ENCODE measurements around the gene ZNF441.
A peak's percentile ranks its signal among the peaks of the same experiment; 100 is the strongest.
"Not testable (repeated sequence)": the region's sequence is repeated elsewhere in the genome, so short reads cannot be mapped to it uniquely, and the experiment has no call there.

ZNF441 gene

DNA sequence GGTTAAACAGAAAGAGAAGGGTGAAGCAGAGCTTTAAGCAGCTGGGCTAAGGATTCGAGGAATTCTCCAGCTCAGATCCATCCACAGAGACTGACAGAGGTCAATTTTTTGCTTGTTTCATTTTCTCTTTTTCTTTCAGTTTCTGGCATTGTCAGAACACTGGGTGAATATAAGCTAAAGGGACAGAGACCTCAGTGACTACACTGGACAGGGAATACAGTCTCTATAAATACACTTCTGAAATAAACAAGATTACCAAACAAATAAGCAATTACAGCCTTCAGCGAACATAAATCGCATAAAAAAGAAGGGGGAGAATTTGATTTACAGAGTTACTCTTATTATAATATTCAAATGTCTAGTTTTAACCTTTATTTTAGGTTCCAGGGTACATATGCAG, 3.7 kb upstream of the ZNF441 start:
- peaks cover 6% of the 10 kb centered on the region for H3K27me3 Mint-ChIP-seq
- no peak overlapping the region for H3K4me3 Mint-ChIP-seq
- H3K36me3 Mint-ChIP-seq: peaks cover 6% of the 10 kb centered on the region
- H3K9me3 Mint-ChIP-seq: no peaks in the 10 kb centered on the region
- H3K4me1 Mint-ChIP-seq: peaks cover 12% of the 10 kb centered on the region
- H3K27ac Mint-ChIP-seq: no peak overlapping the region

DNA sequence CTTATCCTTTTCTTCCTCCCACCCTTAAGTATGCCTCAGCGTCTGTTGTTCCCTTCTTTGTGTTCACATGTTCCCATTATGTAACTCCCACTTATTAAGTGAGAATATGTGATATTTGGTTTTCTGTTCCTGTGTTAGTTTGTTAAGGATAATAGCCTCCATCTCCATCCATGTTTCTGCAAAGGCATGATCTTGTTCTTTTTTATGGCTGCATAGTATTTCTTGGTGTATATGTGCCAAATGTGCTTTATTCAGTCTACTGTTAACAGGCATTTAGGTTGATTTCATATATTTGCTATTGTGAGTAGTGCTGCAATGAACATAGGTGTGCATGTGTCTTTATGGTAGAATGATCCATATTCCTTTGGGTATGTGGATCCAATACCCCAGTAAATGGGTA, 3.2 kb upstream of the ZNF441 start:
- Mint-ChIP-seq H3K4me1 (peaks cover 17% of the 10 kb centered on the region), H3K27ac (no peak overlapping the region), H3K36me3 (peaks cover 7% of the 10 kb centered on the region), H3K9me3 (peaks cover under 1% of the 10 kb centered on the region), H3K27me3 (peaks cover 6% of the 10 kb centered on the region), H3K4me3 (no peak overlapping the region)

DNA sequence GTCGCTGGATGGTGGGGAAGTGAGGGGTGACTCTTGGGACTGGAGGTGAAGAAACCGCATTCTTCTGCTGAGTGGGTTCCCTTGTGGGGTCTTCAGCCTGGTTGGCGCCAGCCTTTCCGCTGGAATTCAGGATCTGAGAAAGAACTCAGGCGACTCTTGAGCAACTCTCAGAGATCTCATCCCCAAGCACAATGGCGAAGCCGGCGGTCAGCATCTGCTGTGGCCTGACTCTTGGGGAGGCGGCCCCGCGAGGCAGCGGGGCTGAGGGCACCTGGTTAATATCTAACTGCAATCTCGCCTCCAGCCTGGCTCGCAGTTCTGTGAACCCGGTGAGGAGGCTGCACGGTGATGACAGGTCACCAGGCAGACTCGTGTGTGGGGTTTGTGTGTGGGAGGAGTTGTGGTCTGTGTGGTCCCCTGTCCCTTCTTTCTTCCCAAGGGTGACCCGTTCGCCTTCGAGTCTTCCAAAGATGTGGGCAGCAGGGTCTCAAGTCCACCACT, 883 bp downstream of the ZNF441 start:
- Mint-ChIP-seq H3K9me3 (peaks cover 9% of the 10 kb centered on the region), H3K36me3 (peaks cover 27% of the 10 kb centered on the region), H3K27me3 (peaks cover 4% of the 10 kb centered on the region), H3K27ac (peak overlapping the region; percentile 62), H3K4me3 (peak overlapping the region; percentile 99), H3K4me1 (peaks cover 22% of the 10 kb centered on the region)

DNA sequence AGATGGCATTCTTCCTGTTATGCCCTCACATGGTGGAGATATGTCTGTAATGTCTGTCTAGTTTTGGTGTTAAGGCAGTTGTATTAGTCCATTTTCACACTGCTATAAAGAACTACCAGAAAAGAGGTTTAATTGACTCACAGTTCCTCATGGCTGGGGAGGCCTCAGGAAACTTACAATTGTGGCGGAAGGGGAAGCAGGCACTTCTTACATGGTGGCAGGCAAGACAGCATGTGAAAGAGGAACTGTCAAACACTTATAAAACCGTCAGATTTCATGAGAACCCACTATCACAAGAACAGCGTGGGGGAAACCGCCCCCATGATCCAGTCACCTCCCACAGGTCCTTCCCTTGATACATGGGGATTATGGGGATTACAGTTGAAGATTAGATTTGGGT, 3.2 kb downstream of the ZNF441 start:
- H3K36me3 Mint-ChIP-seq: peaks cover 35% of the 10 kb centered on the region
- peaks cover 24% of the 10 kb centered on the region for H3K9me3 Mint-ChIP-seq

GRCh38 chr19:11771520-11771919, 4.7 kb downstream of the ZNF441 start:
- not testable (repeated sequence) for H3K27me3 Mint-ChIP-seq, H3K27ac Mint-ChIP-seq, H3K4me3 Mint-ChIP-seq
- H3K9me3 Mint-ChIP-seq: peaks cover 24% of the 10 kb centered on the region
- H3K36me3 Mint-ChIP-seq: peaks cover 43% of the 10 kb centered on the region
- H3K4me1 Mint-ChIP-seq: peaks cover 20% of the 10 kb centered on the region

More for the DNA sequence above, 3.2 kb downstream of the ZNF441 start:
- Mint-ChIP-seq H3K27me3 (no peaks in the 10 kb centered on the region), H3K27ac (no peak overlapping the region), H3K4me1 (peaks cover 22% of the 10 kb centered on the region), H3K4me3 (no peak overlapping the region)

- Mint-ChIP-seq H3K9me3 (peaks cover 24% of the 10 kb centered on the region), H3K36me3 (peaks cover 70% of the 10 kb centered on the region)
- not testable (repeated sequence) for H3K4me3 Mint-ChIP-seq, H3K27me3 Mint-ChIP-seq, H3K4me1 Mint-ChIP-seq, H3K27ac Mint-ChIP-seq
Measured at GRCh38 chr19:11776669-11777068, 9.9 kb downstream of the ZNF441 start.

- Mint-ChIP-seq H3K36me3 (peaks cover 69% of the 10 kb centered on the region), H3K27ac (no peak overlapping the region), H3K27me3 (no peaks in the 10 kb centered on the region), H3K4me3 (no peak overlapping the region), H3K4me1 (no peaks in the 10 kb centered on the region), H3K9me3 (peaks cover 13% of the 10 kb centered on the region)
Measured at GRCh38 chr19:11780431-11781020, 13.7 kb downstream of the ZNF441 start.

DNA sequence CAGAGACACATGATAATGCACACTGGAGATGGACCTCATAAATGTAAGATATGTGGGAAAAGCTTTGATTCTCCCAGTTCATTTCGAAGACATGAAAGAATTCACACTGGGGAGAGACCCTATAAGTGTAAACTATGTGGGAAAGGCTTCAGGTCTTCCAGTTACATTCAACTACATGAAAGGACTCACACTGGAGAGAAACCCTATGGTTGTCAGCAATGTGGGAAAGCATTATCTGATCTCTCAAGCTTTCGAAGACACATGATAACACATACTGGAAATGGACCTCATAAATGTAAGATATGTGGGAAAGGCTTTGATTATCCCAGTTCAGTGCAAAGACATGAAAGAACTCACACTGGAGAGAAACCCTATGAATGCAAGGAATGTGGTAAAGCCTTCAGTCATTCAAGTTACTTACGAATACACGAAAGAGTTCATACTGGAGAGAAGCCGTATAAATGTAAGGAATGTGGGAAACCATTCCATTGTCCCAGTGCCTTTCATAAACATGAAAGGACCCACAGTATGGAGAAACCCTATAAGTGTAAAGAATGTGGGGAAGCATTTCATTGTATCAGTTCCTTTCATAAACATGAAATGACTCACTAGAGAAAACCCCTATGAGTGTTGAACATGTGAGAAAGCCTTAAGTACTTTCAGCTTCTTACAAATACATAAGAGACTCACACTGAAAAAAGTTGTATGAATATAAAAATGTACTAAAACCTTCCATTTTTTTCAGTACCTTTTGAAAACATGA, 14.7 kb downstream of the ZNF441 start:
- Mint-ChIP-seq H3K4me3 (no peak overlapping the region), H3K27ac (no peak overlapping the region), H3K9me3 (peaks cover 13% of the 10 kb centered on the region), H3K27me3 (no peaks in the 10 kb centered on the region), H3K4me1 (no peaks in the 10 kb centered on the region), H3K36me3 (peaks cover 61% of the 10 kb centered on the region)

GRCh38 chr19:11783767-11784166, 17.0 kb downstream of the ZNF441 start:
- Mint-ChIP-seq H3K27ac (no peak overlapping the region), H3K4me1 (no peaks in the 10 kb centered on the region), H3K9me3 (peaks cover 8% of the 10 kb centered on the region), H3K36me3 (peaks cover 43% of the 10 kb centered on the region), H3K4me3 (no peak overlapping the region), H3K27me3 (no peaks in the 10 kb centered on the region)

- H3K4me1 Mint-ChIP-seq: no peaks in the 10 kb centered on the region
- H3K36me3 Mint-ChIP-seq: peaks cover 43% of the 10 kb centered on the region
- H3K9me3 Mint-ChIP-seq: peaks cover 8% of the 10 kb centered on the region
- H3K27me3 Mint-ChIP-seq: no peaks in the 10 kb centered on the region
- H3K4me3 Mint-ChIP-seq: no peak overlapping the region
- H3K27ac Mint-ChIP-seq: no peak overlapping the region
Measured at GRCh38 chr19:11784356-11784755, 17.6 kb downstream of the ZNF441 start.

- Mint-ChIP-seq H3K27me3 (no peaks in the 10 kb centered on the region), H3K36me3 (peaks cover 27% of the 10 kb centered on the region), H3K4me3 (no peak overlapping the region), H3K9me3 (peaks cover 18% of the 10 kb centered on the region), H3K27ac (no peak overlapping the region), H3K4me1 (no peaks in the 10 kb centered on the region)
Measured at GRCh38 chr19:11787536-11787935, 20.7 kb downstream of the ZNF441 start.

GRCh38 chr19:11792942-11793341, 26.1 kb downstream of the ZNF441 start:
- Mint-ChIP-seq H3K4me3 (no peak overlapping the region), H3K4me1 (peaks cover 9% of the 10 kb centered on the region), H3K27ac (no peak overlapping the region), H3K27me3 (no peaks in the 10 kb centered on the region), H3K9me3 (peaks cover 9% of the 10 kb centered on the region), H3K36me3 (peaks cover 8% of the 10 kb centered on the region)

GRCh38 chr19:11797491-11797890, 30.7 kb downstream of the ZNF441 start:
- Mint-ChIP-seq H3K4me3 (peak overlapping the region; percentile 93), H3K27ac (no peak overlapping the region), H3K27me3 (no peaks in the 10 kb centered on the region), H3K4me1 (peaks cover 18% of the 10 kb centered on the region), H3K9me3 (no peaks in the 10 kb centered on the region), H3K36me3 (peaks cover 3% of the 10 kb centered on the region)

DNA sequence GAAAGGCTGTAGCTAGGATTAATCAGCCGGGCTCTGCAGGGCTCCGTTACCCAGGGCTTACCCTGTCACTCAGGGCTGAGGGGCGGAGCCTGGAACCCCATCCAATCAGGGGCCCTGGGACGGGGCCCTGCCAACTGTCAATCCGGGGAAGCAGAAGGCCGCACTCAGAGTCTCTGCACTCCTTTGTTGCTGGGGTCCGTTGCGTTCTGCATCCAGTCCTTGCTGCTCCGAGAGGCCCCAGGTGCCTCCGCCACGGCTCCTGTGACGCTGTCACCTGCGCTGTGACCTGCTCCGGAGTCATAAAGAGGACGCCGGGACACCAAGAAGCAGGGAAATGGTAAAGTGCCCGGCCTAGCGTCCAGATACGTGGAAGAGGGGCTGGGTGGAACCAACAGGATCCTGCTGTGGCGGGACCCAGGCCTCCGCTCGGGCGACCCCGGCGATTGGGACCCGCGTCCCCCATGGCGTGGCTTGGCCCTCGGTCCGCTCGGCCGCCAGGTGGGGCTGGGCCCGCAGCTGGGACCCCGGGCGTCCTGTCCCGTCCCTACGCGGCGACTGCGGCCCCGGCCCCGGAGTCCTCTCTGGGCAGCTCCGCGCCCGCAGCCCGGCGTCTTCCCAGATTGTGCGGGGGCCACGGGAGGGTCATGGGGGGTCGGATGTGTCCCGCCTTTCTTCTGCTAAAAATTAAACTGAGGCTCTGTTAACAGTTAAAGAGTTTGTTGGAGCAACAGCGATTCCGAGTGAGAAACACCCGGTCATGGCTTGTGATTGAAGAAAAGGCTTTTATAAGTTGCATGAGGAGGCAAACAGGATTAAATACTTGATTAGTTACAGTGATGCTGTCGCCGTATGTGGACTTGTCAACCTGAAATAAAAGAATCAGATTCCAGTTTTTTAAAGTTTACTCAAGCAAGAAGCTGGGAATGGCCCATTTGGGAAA, 31.9 kb downstream of the ZNF441 start, which contains the start of gene ZNF491:
TSS of gene ZNF491 (plus strand) at position 133 of the 940 bp plus-strand sequence. CDS start 7,431 bp downstream, outside the sequence.
- peaks cover 8% of the 10 kb centered on the region for H3K36me3 Mint-ChIP-seq
- no peaks in the 10 kb centered on the region for H3K27me3 Mint-ChIP-seq
- H3K4me3 Mint-ChIP-seq: peak within 1 kb of the TSS; percentile 93
- H3K27ac Mint-ChIP-seq: peak within 1 kb of the TSS; percentile 82
- peaks cover 5% of the 10 kb centered on the region for H3K9me3 Mint-ChIP-seq
- H3K4me1 Mint-ChIP-seq: peaks cover 18% of the 10 kb centered on the region

- peaks cover 5% of the 10 kb centered on the region for H3K9me3 Mint-ChIP-seq
Measured at GRCh38 chr19:11806354-11807098, 39.7 kb downstream of the ZNF441 start.

More at GRCh38 chr19:11806354-11807098, 39.7 kb downstream of the ZNF441 start:
- Mint-ChIP-seq H3K27ac (no peak overlapping the region), H3K4me3 (no peak overlapping the region), H3K36me3 (peaks cover 22% of the 10 kb centered on the region), H3K27me3 (no peaks in the 10 kb centered on the region), H3K4me1 (no peaks in the 10 kb centered on the region)

All from activated naive CD4-positive, alpha-beta T cell treated with anti-CD3 and anti-CD28 coated beads, Interleukin-2, amount 50 U/mL, for 24 hours (primary cell).